HG03520 (cell line): Measurements from ENCODE around the gene RAD51B.
A peak's percentile ranks its signal among the peaks of the same experiment; 100 is the strongest.

Source experiments
- ATAC-seq: cut with Tn5 transposase; IDR thresholded peaks from one replicate; pipeline ENCODE4 v1.9.1; 2021; ENCODE audit warnings: mild to moderate bottlenecking, moderate library complexity; ENCODE audit not compliant: unreplicated experiment

Gene RAD51B

GRCh38 chr14:68370057-68370360, 550.4 kb downstream of the RAD51B start:
- no peak for ATAC-seq

- no peak for ATAC-seq
Observed at GRCh38 chr14:68372368-68372767, 552.8 kb downstream of the RAD51B start.

GRCh38 chr14:68373124-68373646, 553.6 kb downstream of the RAD51B start:
- ATAC-seq, result no peak

GRCh38 chr14:68373847-68374444, 554.4 kb downstream of the RAD51B start:
- ATAC-seq, result no peak

GRCh38 chr14:68374682-68375081, 555.1 kb downstream of the RAD51B start:
- ATAC-seq, result no peak

- no peak for ATAC-seq
Observed at GRCh38 chr14:68375376-68375775, 555.8 kb downstream of the RAD51B start.

GRCh38 chr14:68376067-68376779, 556.6 kb downstream of the RAD51B start:
- no peak for ATAC-seq

GRCh38 chr14:68377006-68377405, 557.4 kb downstream of the RAD51B start:
- no peak for ATAC-seq

GRCh38 chr14:68377459-68377858, 557.9 kb downstream of the RAD51B start:
- ATAC-seq, result no peak

- ATAC-seq, result no peak
Observed at GRCh38 chr14:68379510-68380328, 560.1 kb downstream of the RAD51B start.

GRCh38 chr14:68380329-68380741, 560.8 kb downstream of the RAD51B start:
- peak; percentile 54 for ATAC-seq

- ATAC-seq, result no peak
Observed at GRCh38 chr14:68384335-68384734, 564.8 kb downstream of the RAD51B start.

- no peak for ATAC-seq
Observed at GRCh38 chr14:68384881-68385280, 565.3 kb downstream of the RAD51B start.

- ATAC-seq, result no peak
Observed at GRCh38 chr14:68386446-68386845, 566.9 kb downstream of the RAD51B start.

- no peak for ATAC-seq
Observed at GRCh38 chr14:68386950-68387779, 567.6 kb downstream of the RAD51B start.

GRCh38 chr14:68389943-68390342, 570.4 kb downstream of the RAD51B start:
- ATAC-seq, result no peak

GRCh38 chr14:68390741-68391140, 571.2 kb downstream of the RAD51B start:
- ATAC-seq, result no peak

- no peak for ATAC-seq
Observed at GRCh38 chr14:68391311-68392014, 571.9 kb downstream of the RAD51B start.

- no peak for ATAC-seq
Observed at GRCh38 chr14:68392393-68393141, 573.0 kb downstream of the RAD51B start.

- ATAC-seq, result no peak
Observed at GRCh38 chr14:68393259-68393658, 573.7 kb downstream of the RAD51B start.
